Measurements from ENCODE around the gene NOP53. TPM values are rescaled to one million over a fixed set of nuclear protein-coding genes. Genes with fewer than 3 reads are reported as not detected.

The NOP53 gene
- total RNA-seq, 2 donors from 2014 or later = 143 to 243 TPM

GRCh38 chr19:47794526-47794925 is 49.2 kb downstream of the NOP53 start:
- no peak for DNase-seq (ENCODE audit: low spot score)
- TF ChIP-seq CTCF (IDR thresholded peaks at IDR 0.05) = no peak
- no peaks in the 10 kb centered on the region for H3K4me1 ChIP-seq

GRCh38 chr19:47796785-47797184 is 51.4 kb downstream of the NOP53 start:
- Histone ChIP-seq H3K36me3 (no peaks in the 10 kb centered on the region), H3K27ac (no peak overlapping the region), H3K4me3 (no peak overlapping the region), H3K4me1 (no peaks in the 10 kb centered on the region), H3K9me3 (no peaks in the 10 kb centered on the region), H3K27me3 (no peaks in the 10 kb centered on the region)
- TF ChIP-seq CTCF (IDR thresholded peaks at IDR 0.05) = no peak
- DNase-seq (ENCODE audit: low spot score) = no peak

More at GRCh38 chr19:47794526-47794925, 49.2 kb downstream of the NOP53 start:
- Histone ChIP-seq H3K27me3 (no peaks in the 10 kb centered on the region), H3K36me3 (no peaks in the 10 kb centered on the region), H3K4me3 (no peak overlapping the region), H3K27ac (no peak overlapping the region), H3K9me3 (no peaks in the 10 kb centered on the region)

- no peaks in the 10 kb centered on the region for H3K4me1 ChIP-seq
- no peak overlapping the region for H3K27ac ChIP-seq
- no peak overlapping the region for H3K4me3 ChIP-seq
- H3K36me3 ChIP-seq = no peaks in the 10 kb centered on the region
- DNase-seq (ENCODE audit: low spot score) = no peak
- H3K27me3 ChIP-seq = no peaks in the 10 kb centered on the region
- no peak for TF ChIP-seq CTCF (IDR thresholded peaks at IDR 0.05)
- no peaks in the 10 kb centered on the region for H3K9me3 ChIP-seq
These were observed 52.9 kb downstream of the NOP53 start for GRCh38 chr19:47797996-47798903.

- DNase-seq (ENCODE audit: low spot score) = no peak
- no peaks in the 10 kb centered on the region for H3K4me1 ChIP-seq
- no peak overlapping the region for H3K27ac ChIP-seq
- H3K4me3 ChIP-seq = no peak overlapping the region
- H3K27me3 ChIP-seq = no peaks in the 10 kb centered on the region
- no peak for TF ChIP-seq CTCF (IDR thresholded peaks at IDR 0.05)
- no peaks in the 10 kb centered on the region for H3K36me3 ChIP-seq
- H3K9me3 ChIP-seq = no peaks in the 10 kb centered on the region
These were observed 53.5 kb downstream of the NOP53 start for GRCh38 chr19:47798904-47799266.

GRCh38 chr19:47801270-47801669 is 55.9 kb downstream of the NOP53 start:
- DNase-seq (ENCODE audit: low spot score) = no peak
- H3K4me3 ChIP-seq = no peak overlapping the region
- no peak overlapping the region for H3K27ac ChIP-seq
- no peaks in the 10 kb centered on the region for H3K36me3 ChIP-seq
- H3K4me1 ChIP-seq = no peaks in the 10 kb centered on the region
- H3K9me3 ChIP-seq = no peaks in the 10 kb centered on the region
- no peak for TF ChIP-seq CTCF (IDR thresholded peaks at IDR 0.05)
- H3K27me3 ChIP-seq = no peaks in the 10 kb centered on the region
